ENCODE data around the gene QRICH1. TPM values are rescaled to one million over a fixed set of nuclear protein-coding genes. Genes with fewer than 3 reads are reported as not detected.

The QRICH1 gene
- total RNA-seq, 6 experiments from 2014 or later, result 21.9 to 35.7 (median 31.7) TPM

DNA sequence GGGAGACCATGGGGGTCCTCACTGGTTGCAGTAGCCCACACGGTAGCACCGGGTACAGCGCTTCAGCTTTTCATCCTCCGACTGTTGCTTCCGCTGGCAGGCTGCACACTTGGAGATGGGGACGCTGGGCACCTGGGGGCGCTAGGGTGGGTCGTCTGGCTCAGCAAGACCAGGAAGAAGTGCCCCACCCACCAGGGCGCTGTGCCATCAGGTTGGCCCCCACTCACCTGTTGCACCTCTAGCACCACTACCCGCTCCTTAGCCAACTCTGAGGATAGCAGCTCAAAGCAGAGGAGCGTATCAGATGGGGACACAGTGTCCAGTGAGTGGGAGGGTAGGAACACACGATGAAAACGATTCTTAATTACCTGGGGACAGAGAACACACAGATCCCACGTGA, 18.4 kb upstream of the QRICH1 start:
- Histone ChIP-seq H3K36me3 (peaks cover 11 to 98% (median 54%) of the 10 kb centered on the region in 4 donors), H3K27me3 (no peaks in the 10 kb centered on the region), H3K4me3 (no peak overlapping the region), H3K9me3 (no peaks in the 10 kb centered on the region), H3K4me1 (no peaks in the 10 kb centered on the region), H3K27ac (no peak overlapping the region)
- DNase-seq, result no peak
- TF ChIP-seq, protein P1, sequence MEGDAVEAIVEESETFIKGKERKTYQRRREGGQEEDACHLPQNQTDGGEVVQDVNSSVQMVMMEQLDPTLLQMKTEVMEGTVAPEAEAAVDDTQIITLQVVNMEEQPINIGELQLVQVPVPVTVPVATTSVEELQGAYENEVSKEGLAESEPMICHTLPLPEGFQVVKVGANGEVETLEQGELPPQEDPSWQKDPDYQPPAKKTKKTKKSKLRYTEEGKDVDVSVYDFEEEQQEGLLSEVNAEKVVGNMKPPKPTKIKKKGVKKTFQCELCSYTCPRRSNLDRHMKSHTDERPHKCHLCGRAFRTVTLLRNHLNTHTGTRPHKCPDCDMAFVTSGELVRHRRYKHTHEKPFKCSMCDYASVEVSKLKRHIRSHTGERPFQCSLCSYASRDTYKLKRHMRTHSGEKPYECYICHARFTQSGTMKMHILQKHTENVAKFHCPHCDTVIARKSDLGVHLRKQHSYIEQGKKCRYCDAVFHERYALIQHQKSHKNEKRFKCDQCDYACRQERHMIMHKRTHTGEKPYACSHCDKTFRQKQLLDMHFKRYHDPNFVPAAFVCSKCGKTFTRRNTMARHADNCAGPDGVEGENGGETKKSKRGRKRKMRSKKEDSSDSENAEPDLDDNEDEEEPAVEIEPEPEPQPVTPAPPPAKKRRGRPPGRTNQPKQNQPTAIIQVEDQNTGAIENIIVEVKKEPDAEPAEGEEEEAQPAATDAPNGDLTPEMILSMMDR (IDR thresholded peaks at IDR 0.05), result no peak
- TF ChIP-seq POLR2A (IDR thresholded peaks at IDR 0.05), result no peak
- intact Hi-C loops (cut with DNase I), result no loop called here
- WGBS (ENCODE audit: insufficient coverage, low coverage, low lambda C conversion rate, missing lambda C conversion rate), result 86% methylated on average over 8 of the region's 14 CpGs
- ATAC-seq, result no peak

DNA sequence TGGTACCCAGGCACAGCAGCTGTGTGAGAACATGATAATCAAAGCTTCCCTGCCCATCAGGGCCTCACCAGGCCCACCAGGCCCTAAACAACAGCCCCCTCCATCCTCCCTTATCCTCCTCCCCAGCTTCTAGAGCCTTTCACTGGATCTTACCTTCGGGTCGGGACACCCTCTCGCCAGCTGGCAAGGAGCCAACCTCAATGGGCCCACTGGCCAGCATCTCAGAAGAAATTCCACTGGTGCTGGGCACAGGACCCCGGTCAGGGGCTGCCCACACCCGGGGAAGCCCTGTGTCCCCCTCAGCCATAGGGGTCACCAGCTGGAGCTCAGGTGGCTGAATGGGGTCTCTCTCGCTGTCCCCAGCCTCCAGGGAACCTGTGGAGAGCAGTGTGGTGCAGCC, 17.5 kb upstream of the QRICH1 start:
- TF ChIP-seq POLR2A (IDR thresholded peaks at IDR 0.05), result no peak
- TF ChIP-seq, protein P1 (IDR thresholded peaks at IDR 0.05), result no peak
- ATAC-seq (no peak), DNase-seq (no peak)
- peaks cover 10 to 90% (median 49%) of the 10 kb centered on the region in 4 donors for H3K36me3 ChIP-seq
- H3K4me1 ChIP-seq, result no peaks in the 10 kb centered on the region
- H3K27ac ChIP-seq, result no peak overlapping the region
- H3K9me3 ChIP-seq, result no peaks in the 10 kb centered on the region
- H3K4me3 ChIP-seq, result no peak overlapping the region
- H3K27me3 ChIP-seq, result no peaks in the 10 kb centered on the region
- intact Hi-C loops (cut with DNase I), result no loop called here
- 66% methylated on average over 5 of the region's 6 CpGs for WGBS (ENCODE audit: insufficient coverage, low coverage, low lambda C conversion rate, missing lambda C conversion rate)

DNA sequence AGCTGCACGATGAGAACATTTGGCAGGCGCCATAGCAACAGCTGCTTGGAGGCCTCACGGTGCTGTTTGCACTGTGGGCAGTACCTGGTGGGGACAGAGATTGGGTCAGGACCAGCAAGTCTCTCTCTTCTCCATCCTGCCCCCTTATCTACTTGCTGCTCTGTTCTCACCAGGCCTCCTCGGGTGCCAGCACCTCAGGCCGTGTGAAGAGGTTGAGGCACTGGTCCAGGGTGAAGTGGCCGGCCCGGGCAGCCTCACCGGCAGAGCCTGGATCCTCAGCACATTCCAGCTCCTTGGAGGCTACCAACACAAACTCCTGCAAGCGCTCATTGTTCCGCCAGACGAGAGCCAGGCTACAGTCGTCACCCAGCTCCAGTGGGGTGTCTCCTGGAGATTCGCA, 16.9 kb upstream of the QRICH1 start:
- Histone ChIP-seq H3K36me3 (peaks cover 4 to 84% (median 46%) of the 10 kb centered on the region in 4 donors), H3K4me1 (no peaks in the 10 kb centered on the region), H3K9me3 (no peaks in the 10 kb centered on the region), H3K27ac (no peak overlapping the region), H3K4me3 (no peak overlapping the region), H3K27me3 (no peaks in the 10 kb centered on the region)
- ATAC-seq (no peak), DNase-seq (no peak)
- 89% methylated on average over 9 of the region's 13 CpGs for WGBS (ENCODE audit: insufficient coverage, low coverage, low lambda C conversion rate, missing lambda C conversion rate)
- TF ChIP-seq, protein P1 (IDR thresholded peaks at IDR 0.05), result no peak
- TF ChIP-seq POLR2A (IDR thresholded peaks at IDR 0.05), result no peak
- intact Hi-C loops (cut with DNase I), result no loop called here

DNA sequence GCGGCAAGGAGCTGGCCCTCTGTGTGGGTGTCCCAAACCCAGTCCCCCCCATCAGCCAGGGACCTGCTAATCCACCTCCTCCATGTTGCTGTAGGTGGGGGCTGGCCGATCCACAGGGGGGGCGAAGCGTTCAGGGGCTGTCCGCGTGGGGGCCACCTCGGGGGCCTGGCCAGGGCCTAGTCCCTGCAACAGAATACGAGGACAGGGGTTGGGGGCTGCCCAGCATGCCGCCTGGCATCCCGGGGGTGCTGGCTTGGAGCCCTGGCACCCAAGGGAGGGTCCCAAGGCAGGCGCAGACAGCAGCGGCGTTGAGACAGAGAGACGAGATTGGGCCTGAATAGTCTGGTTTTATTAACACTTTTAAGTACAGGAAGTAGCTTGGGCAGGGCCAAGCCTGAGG, 14.5 kb upstream of the QRICH1 start:
- Histone ChIP-seq H3K36me3 (peaks cover 0 to 60% (median 27%) of the 10 kb centered on the region in 4 donors), H3K27me3 (no peaks in the 10 kb centered on the region), H3K9me3 (no peaks in the 10 kb centered on the region), H3K4me1 (peaks cover 0 to 14% (median 0%) of the 10 kb centered on the region in 4 donors), H3K4me3 (no peak overlapping the region), H3K27ac (no peak overlapping the region)
- DNase-seq, result no peak
- ATAC-seq, result no peak
- intact Hi-C loops (cut with DNase I), result no loop called here
- WGBS (ENCODE audit: insufficient coverage, low coverage, low lambda C conversion rate, missing lambda C conversion rate), result no CpG with 5 or more reads among the region's 14 CpGs
- TF ChIP-seq POLR2A (IDR thresholded peaks at IDR 0.05), result no peak
- TF ChIP-seq, protein P1 (IDR thresholded peaks at IDR 0.05), result no peak
